ENCODE data around the gene TSPAN11.

GRCh38 chr12:31037931-31038330, 111.4 kb downstream of the TSPAN11 start:
- no peak for TF ChIP-seq RFX5 (IDR thresholded peaks at IDR 0.05; ENCODE audit: low read depth, low read length)
- no peak for TF ChIP-seq CTCF (conservative IDR thresholded peaks at IDR 0.05; ENCODE audit: low read depth, low read length)
- no peak for TF ChIP-seq POLR2A (IDR thresholded peaks at IDR 0.05; ENCODE audit: low read depth, low read length)
- TF ChIP-seq SMC3 (IDR thresholded peaks at IDR 0.05; ENCODE audit: low read depth, low read length) = no peak
- TF ChIP-seq ELK1 (IDR thresholded peaks at IDR 0.05; ENCODE audit: borderline replicate concordance, low read depth, low read length) = no peak
- TF ChIP-seq MXI1 (IDR thresholded peaks at IDR 0.05; ENCODE audit: borderline replicate concordance, low read depth, low read length) = no peak
- no peak for TF ChIP-seq CEBPB (IDR thresholded peaks at IDR 0.05; ENCODE audit: low read depth, low read length)

Measured in IMR-90 (cell line).